ENCODE data around the gene ITSN2.
A peak's percentile ranks its signal among the peaks of the same experiment; 100 is the strongest.
"Not testable (repeated sequence)": the region's sequence is repeated elsewhere in the genome, so short reads cannot be mapped to it uniquely, and the experiment has no call there.

The ITSN2 gene

DNA sequence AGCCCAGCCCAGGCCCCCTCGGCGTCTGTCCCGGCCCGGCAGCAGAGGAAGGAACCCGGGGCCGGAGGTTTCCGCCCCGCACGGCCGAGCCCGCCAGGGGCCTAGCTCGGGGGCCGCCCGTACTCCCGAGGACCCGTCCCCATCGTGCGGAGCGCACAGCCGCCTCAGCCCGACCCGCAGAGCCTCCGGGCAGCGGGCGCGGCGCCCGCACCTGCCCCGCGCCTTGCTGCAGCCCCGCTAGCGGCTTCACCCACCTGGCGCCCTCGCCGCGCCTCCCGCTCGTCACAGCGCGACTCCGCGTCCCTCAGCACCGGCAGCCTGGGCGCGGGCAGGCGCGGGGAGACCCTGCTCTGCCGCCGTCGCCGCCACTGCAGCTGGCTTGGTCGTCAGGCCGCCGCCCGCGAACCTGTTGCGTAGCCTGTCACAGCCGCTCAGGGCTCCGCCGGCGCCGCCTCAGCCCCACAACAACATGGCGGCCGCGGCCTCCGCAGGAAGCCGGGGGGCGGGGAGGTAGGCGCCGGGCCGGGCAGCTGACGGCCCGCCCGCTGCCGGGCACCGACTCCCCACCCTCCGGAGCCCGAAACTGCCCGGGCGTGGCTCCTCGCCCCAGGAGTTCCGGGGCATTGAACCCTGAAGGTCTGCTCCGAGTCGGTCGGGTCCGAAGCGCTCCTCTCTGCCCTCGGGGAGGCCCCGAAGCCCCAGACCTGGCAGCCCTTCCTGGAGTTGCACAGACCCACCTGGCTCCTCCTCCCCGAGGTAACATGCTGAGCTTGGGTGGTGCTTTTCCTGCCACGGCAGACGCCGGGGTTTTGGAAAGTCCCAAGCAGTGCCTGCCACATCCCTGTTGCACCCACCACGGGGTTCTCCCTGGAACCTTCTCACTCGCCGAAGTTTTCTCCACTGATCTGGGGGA, at the start of gene ITSN2:
ITSN2 (minus strand) TSS at position 487 of the 913 bp plus-strand sequence. CDS start 32,454 bp downstream, outside the sequence.
- H3K4me3 ChIP-seq (ENCODE audit: low read depth, low read length), result peak within 1 kb of the TSS; percentile 71
- TF ChIP-seq, protein P1, sequence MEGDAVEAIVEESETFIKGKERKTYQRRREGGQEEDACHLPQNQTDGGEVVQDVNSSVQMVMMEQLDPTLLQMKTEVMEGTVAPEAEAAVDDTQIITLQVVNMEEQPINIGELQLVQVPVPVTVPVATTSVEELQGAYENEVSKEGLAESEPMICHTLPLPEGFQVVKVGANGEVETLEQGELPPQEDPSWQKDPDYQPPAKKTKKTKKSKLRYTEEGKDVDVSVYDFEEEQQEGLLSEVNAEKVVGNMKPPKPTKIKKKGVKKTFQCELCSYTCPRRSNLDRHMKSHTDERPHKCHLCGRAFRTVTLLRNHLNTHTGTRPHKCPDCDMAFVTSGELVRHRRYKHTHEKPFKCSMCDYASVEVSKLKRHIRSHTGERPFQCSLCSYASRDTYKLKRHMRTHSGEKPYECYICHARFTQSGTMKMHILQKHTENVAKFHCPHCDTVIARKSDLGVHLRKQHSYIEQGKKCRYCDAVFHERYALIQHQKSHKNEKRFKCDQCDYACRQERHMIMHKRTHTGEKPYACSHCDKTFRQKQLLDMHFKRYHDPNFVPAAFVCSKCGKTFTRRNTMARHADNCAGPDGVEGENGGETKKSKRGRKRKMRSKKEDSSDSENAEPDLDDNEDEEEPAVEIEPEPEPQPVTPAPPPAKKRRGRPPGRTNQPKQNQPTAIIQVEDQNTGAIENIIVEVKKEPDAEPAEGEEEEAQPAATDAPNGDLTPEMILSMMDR (IDR thresholded peaks at IDR 0.05; ENCODE audit: control insufficient read depth, extremely low read depth, insufficient read depth), result no peak
- no peak for DNase-seq (ENCODE audit: low read depth)

DNA sequence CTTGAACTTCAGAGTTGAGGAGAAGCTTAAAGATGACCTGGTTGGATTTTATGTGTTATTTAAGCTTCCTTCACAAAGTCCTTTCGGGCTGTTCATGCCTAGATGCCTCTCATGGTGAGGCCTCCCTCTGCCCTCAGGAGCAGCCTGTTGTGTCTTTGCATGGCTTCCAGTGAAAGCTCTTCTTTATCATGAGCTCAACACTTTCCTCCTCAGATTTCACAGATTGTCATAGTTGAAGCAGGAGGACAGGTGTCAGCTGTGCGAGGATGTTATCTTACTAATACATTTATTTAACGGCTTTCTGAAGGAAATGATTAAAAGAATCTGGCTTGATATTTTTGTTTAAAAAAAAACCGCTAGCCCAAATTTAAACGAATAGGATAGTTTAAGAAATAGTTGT, 48.8 kb upstream of the ITSN2 start:
- TF ChIP-seq, protein P1 (IDR thresholded peaks at IDR 0.05; ENCODE audit: control insufficient read depth, extremely low read depth, insufficient read depth), result no peak
- no peak for DNase-seq (ENCODE audit: low read depth)
- H3K4me3 ChIP-seq (ENCODE audit: low read depth, low read length), result no peak overlapping the region

DNA sequence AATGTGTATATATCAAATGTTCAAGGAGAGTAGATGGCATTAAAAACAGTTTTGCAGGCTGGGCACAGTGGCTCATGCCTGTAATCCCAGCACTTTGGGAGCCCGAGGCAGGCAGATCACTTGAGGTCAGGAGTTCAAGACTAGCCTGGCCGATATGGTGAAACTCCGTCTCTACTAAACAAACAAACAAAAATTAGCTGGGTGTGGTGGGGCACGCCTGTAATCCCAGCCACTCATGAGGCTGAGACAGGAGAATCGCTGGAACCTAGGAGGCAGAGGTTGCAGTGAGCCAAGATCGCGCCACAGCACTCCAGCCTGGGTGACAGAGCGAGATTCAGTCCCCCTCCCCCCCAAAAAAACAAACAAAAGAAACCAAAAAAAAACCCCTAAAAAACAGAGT, 48.4 kb upstream of the ITSN2 start:
- DNase-seq (ENCODE audit: low read depth); H3K4me3 ChIP-seq (ENCODE audit: low read depth, low read length): not testable (repeated sequence)

DNA sequence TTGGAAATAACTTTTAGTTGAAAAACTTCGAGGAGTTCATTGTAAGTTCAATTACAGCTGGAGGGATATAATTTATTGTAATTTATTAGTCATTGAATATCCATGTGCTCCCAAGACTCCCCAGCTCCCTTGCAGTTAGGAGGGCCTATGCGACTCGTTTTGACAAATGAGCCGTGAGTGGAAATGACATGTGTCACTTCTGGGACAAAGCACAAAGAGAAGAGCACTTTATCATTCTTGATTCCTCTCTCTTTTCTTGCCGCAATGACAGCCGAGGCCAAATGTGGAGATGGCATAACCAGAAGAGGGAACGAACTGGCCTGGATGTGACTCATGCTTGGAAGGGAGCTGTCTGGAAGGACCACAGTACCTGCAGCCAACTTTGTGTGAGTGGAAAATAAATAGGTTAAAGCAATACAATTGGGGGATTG, 44.2 kb upstream of the ITSN2 start:
- H3K4me3 ChIP-seq (ENCODE audit: low read depth, low read length), result no peak overlapping the region
- DNase-seq (ENCODE audit: low read depth), result no peak
- TF ChIP-seq, protein P1 (IDR thresholded peaks at IDR 0.05; ENCODE audit: control insufficient read depth, extremely low read depth, insufficient read depth), result no peak

DNA sequence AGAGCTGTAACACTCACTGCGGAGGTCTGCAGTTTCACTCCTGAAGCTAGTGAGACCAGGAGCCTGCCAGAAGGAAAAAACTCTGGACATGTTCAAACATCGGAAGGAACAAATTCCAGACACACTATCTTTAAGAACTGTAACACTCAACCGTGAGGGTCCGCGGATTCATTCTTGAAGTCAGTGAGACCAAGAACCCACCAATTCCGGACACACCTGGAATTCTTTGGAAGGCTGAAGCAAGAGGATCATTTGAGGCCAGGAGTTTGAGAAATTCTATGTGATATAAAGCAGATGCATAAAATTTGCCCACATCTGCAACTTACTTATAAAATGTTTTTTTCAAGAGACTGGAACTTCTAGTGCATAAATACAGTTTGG, 43.5 kb upstream of the ITSN2 start:
- no peak overlapping the region for H3K4me3 ChIP-seq (ENCODE audit: low read depth, low read length)
- TF ChIP-seq, protein P1 (IDR thresholded peaks at IDR 0.05; ENCODE audit: control insufficient read depth, extremely low read depth, insufficient read depth), result no peak
- no peak for DNase-seq (ENCODE audit: low read depth)

DNA sequence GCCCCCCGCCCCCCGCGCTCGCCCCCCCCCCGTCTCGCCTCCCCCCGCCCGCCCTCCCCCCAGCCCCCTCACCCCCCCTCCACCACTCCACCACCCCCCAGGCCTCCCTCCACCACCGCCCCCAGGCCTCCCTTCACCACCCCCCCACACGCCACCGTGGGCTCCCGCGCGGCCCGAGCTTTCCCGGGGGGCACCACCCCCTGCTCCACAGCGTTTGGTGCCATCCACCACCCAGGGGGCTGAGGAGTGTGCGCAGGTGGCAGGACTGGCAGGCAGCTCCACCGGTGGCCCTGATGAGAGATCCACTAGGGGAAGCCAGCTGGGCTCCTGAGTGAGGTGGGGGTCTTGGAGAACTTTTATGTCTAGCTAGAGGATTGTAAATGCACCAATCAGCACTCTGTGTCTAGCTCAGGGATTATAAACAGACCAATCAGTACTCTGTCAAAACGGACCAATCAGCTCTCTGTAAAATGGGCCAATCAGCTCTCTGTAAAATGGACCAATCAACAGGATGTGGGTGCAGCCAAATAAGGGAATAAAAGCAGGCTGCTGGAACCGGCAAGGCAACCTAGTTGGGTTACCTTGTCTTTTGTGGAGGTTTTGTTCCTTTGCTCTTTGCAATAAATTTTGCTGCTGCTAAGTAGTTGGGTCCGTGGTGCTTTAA, 43.0 kb upstream of the ITSN2 start:
- DNase-seq (ENCODE audit: low read depth), result no peak
- TF ChIP-seq, protein P1 (IDR thresholded peaks at IDR 0.05; ENCODE audit: control insufficient read depth, extremely low read depth, insufficient read depth), result no peak
- H3K4me3 ChIP-seq (ENCODE audit: low read depth, low read length), result no peak overlapping the region

DNA sequence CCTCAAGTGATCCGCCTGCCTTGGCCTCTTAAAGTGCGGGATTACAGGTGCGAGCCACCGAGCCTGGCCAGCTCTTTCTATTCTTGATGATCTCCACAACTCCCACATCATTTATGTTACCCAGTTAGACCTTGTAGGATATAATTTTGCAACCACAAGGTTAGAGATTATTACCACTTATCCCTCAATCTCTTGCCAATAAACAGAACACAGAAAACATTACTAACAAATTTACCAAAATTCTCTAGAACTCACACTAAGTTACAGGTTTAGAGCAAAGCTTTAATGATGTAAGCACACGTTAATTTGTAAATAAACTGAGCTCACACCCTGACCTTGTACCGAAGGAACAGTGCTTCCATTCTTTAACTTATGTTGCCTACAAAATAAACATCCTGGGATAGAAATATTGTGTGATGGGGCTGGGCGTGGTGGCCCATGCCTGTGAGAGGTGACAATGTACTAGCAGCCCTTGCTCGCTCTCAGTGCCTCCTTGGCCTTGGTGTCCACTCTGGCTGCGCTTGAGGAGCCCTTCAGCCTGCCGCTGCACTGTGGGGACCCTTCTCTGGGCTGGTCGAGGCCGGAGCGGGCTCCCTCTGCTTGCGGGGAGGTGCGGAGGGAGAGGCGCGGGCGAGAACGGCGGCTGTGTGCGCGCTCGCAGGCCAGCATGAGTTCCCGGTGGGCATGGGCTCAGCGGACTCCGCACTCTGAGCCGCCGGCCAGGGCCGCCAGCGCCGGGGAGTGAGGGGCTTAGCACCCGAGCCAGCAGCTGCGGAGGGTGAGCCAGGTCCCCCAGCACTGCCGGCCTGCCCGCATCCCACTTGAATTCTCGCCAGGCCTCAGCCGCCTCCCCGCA, 42.1 kb upstream of the ITSN2 start:
- TF ChIP-seq, protein P1 (IDR thresholded peaks at IDR 0.05; ENCODE audit: control insufficient read depth, extremely low read depth, insufficient read depth), result no peak
- DNase-seq (ENCODE audit: low read depth), result no peak
- no peak overlapping the region for H3K4me3 ChIP-seq (ENCODE audit: low read depth, low read length)

Measured in LNCaP clone FGC (cell line).